Bronchial smooth muscle cell (primary cell): ENCODE results near the gene LAMA4. TPM values are rescaled to one million over a fixed set of nuclear protein-coding genes. Genes with fewer than 3 reads are reported as not detected.

Experiments
- total RNA-seq: library from RNA; depleted of rRNA; stranded (reverse); fragments of >200 nt; gene quantifications from 2 replicates; pipeline ENCODE4 v1.2.1, GENCODE V29; 2014

LAMA4 gene
- 569 and 653 TPM in 2 replicates for total RNA-seq

GRCh38 chr6:112253841-112254816, at the start of gene LAMA4:
Gene LAMA4 (minus strand): TSS chr6:112254567. CDS start chr6:112254150, 417 bp downstream.

GRCh38 chr6:112087136-112087911, 167.0 kb downstream of the LAMA4 start, which contains the start of the genes FAM229B and TUBE1:
Gene FAM229B (plus strand): TSS chr6:112087591. CDS start chr6:112099284, 11,693 bp downstream.
Gene TUBE1 (minus strand): TSS chr6:112087482. CDS start chr6:112087434, 48 bp downstream.

Other genes with a start within 250 kb of the LAMA4 start
- gene CCN6, start 200.5 kb downstream of the LAMA4 start, total RNA-seq: not detected in 2 replicates
- 13.6 and 13.7 TPM in 2 replicates for gene TUBE1, start 167.1 kb downstream of the LAMA4 start, total RNA-seq
- 24.0 and 33.6 TPM in 2 replicates for gene FAM229B, start 167.0 kb downstream of the LAMA4 start, total RNA-seq
- gene RFPL4B, start 92.8 kb upstream of the LAMA4 start, total RNA-seq: under 0.01 and 0.16 TPM in 2 replicates